MCF 10A (cell line): ENCODE measurements around the gene LYL1. TPM values are rescaled to one million over a fixed set of nuclear protein-coding genes. Genes with fewer than 3 reads are reported as not detected.

Experiments
- BruUV-seq: library from RNA; stranded (reverse); fragments of 400-500 nt; replicated peaks from 2 replicates; lab custom pipeline; 2021; lab: Mats Ljungman, UMichigan
- CTCF ChIA-PET: fragments of 300-600 bp; sonication (Branson Sonifier 250); formaldehyde crosslinking; extraction: SDS; loops from one replicate; lab custom pipeline; 2021; ENCODE audit warnings: antibody characterized with exemption, inconsistent platforms; lab: Yijun Ruan, JAX
- POLR2A ChIA-PET: fragments of 300-600, 350-650 bp; sonication (Branson Sonifier 250); formaldehyde crosslinking; extraction: SDS; loops from one replicate; lab custom pipeline; 2020; ENCODE audit warnings: antibody characterized with exemption, inconsistent platforms; lab: Yijun Ruan, JAX
- DNase-seq: peaks from one replicate; pipeline ENCODE4 v3.0.0-alpha.2; 2018; ENCODE audit not compliant: unreplicated experiment
- H3K27ac Mint-ChIP-seq: one replicate; pipeline ENCODE4 v1.8.0; 2022; ENCODE audit warnings: mild to moderate bottlenecking, low read depth, mixed read lengths; ENCODE audit not compliant: unreplicated experiment
- H3K27me3 Mint-ChIP-seq: one replicate; pipeline ENCODE4 v1.8.0; 2022; ENCODE audit warnings: mixed read lengths; ENCODE audit not compliant: insufficient read depth, unreplicated experiment
- H3K36me3 Mint-ChIP-seq: one replicate; pipeline ENCODE4 v1.8.0; 2022; ENCODE audit warnings: mild to moderate bottlenecking, moderate library complexity, mixed read lengths; ENCODE audit not compliant: insufficient read depth, unreplicated experiment
- H3K4me1 Mint-ChIP-seq: one replicate; pipeline ENCODE4 v1.8.0; 2022; ENCODE audit warnings: mixed read lengths; ENCODE audit not compliant: insufficient read depth, unreplicated experiment
- H3K4me3 Mint-ChIP-seq: one replicate; pipeline ENCODE4 v1.8.0; 2022; ENCODE audit warnings: mild to moderate bottlenecking, moderate library complexity, mixed read lengths; ENCODE audit not compliant: unreplicated experiment
- H3K9me3 Mint-ChIP-seq: one replicate; pipeline ENCODE4 v1.8.0; 2022; ENCODE audit warnings: mixed read lengths; ENCODE audit not compliant: unreplicated experiment
- intact Hi-C: fragments of 100-400 bp; cut with micrococcal nuclease; formaldehyde crosslinking; loops from 2 replicates; pipeline ENCODE4 v1.14.1; 2022
- total RNA-seq: library from RNA; stranded (reverse); gene quantifications from 2 replicates; pipeline ENCODE4 v1.2.3, GENCODE V29; 2022
- TF ChIP-seq, protein P1 (sequence below): fragments of 200-600 bp; IDR thresholded peaks from one replicate; pipeline ENCODE4 v1.8.0; 2022; ENCODE audit warnings: antibody characterized with exemption, mild to moderate bottlenecking; ENCODE audit not compliant: unreplicated experiment

Gene LYL1
- total RNA-seq, 1 experiment from 2014 or later = not detected

DNA sequence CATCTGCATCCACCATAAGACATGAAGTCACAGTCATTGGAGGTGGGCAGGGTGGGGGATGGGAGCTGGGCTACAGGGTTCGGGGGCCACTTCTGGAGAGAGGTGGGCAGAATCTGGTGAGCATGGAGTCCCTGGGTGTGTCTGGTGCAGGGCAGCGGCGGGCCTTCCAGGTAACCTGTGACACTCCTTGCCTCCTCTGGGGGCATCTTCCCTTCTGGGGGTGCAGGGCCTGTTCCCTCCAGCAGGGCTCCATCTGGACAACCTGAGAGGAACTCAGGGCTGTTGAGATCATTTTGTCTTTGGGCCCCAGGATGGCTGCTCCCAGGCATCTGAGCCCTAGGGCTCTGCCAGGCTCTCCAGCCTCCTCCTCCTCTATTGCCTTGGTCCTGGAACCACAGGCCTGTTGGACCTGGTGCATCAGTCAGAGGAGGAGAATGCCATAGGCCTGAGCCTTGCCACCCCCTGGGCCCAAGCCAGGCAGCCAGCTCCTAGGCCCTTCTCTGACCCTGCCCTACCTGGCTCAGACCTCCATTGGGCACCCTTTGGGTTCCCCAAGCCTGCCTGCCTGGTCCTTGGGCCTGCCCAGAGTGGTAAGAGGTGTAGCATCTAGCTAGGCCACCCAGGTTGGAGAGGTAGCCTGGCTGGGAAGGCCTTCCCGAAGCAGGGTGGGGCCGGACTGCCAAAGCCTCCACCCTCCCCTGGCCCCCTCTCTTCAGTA lies 13.4 kb downstream of the LYL1 start:
- POLR2A ChIA-PET = no interaction called here
- no TSS peak for BruUV-seq
- TF ChIP-seq, protein P1, sequence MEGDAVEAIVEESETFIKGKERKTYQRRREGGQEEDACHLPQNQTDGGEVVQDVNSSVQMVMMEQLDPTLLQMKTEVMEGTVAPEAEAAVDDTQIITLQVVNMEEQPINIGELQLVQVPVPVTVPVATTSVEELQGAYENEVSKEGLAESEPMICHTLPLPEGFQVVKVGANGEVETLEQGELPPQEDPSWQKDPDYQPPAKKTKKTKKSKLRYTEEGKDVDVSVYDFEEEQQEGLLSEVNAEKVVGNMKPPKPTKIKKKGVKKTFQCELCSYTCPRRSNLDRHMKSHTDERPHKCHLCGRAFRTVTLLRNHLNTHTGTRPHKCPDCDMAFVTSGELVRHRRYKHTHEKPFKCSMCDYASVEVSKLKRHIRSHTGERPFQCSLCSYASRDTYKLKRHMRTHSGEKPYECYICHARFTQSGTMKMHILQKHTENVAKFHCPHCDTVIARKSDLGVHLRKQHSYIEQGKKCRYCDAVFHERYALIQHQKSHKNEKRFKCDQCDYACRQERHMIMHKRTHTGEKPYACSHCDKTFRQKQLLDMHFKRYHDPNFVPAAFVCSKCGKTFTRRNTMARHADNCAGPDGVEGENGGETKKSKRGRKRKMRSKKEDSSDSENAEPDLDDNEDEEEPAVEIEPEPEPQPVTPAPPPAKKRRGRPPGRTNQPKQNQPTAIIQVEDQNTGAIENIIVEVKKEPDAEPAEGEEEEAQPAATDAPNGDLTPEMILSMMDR = peak; percentile 27
- Mint-ChIP-seq H3K27me3 (no peaks in the 10 kb centered on the region), H3K4me1 (no peaks in the 10 kb centered on the region), H3K4me3 (no peak overlapping the region), H3K36me3 (peaks cover 11% of the 10 kb centered on the region), H3K9me3 (no peaks in the 10 kb centered on the region), H3K27ac (no peak overlapping the region)
- CTCF ChIA-PET = interaction anchor here (0.6 to 7.6 kb wide), 2 partner anchors 34 to 111 kb away, joined by 3 to 97 read pairs; no protein-coding TSS in a partner anchor
- intact Hi-C loops = no loop called here
- no peak for DNase-seq

- TF ChIP-seq, protein P1 = no peak
- Mint-ChIP-seq H3K4me1 (no peaks in the 10 kb centered on the region), H3K9me3 (no peaks in the 10 kb centered on the region), H3K4me3 (no peak overlapping the region), H3K36me3 (peaks cover 11% of the 10 kb centered on the region), H3K27ac (no peak overlapping the region), H3K27me3 (no peaks in the 10 kb centered on the region)
- intact Hi-C loops = no loop called here
- CTCF ChIA-PET = no interaction called here
- DNase-seq = no peak
- POLR2A ChIA-PET = no interaction called here
- BruUV-seq = no TSS peak
Observed at GRCh38 chr19:13087795-13088537, 14.7 kb downstream of the LYL1 start.

DNA sequence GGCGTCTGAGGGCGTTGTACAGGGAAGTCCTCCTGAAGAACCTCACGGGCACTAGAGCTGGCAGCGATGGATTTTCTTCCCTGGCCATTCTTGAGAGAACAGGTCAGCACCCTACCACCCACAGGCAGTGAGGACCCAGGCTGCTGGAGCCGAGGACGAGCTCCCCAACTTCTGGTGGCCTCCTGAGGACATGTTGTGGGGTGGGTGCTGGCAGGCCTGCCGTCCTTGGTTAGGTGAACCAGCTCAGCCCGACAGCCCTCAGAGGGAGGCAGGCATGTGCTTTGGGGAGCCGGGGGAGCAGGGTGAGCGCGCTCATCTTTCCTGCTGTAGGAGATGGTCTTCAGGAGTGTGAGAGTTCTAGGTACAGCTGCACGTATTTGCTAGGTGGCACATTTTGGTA lies 15.4 kb downstream of the LYL1 start:
- Mint-ChIP-seq H3K4me3 (no peak overlapping the region), H3K36me3 (peaks cover 11% of the 10 kb centered on the region), H3K27ac (no peak overlapping the region), H3K9me3 (no peaks in the 10 kb centered on the region), H3K4me1 (no peaks in the 10 kb centered on the region), H3K27me3 (no peaks in the 10 kb centered on the region)
- TF ChIP-seq, protein P1 = no peak
- CTCF ChIA-PET = interaction anchor here (0.6 kb wide), 1 partner anchor 344 kb away, joined by 3 read pairs; no protein-coding TSS in a partner anchor
- intact Hi-C loops = no loop called here
- POLR2A ChIA-PET = no interaction called here
- DNase-seq = no peak
- BruUV-seq = no TSS peak

DNA sequence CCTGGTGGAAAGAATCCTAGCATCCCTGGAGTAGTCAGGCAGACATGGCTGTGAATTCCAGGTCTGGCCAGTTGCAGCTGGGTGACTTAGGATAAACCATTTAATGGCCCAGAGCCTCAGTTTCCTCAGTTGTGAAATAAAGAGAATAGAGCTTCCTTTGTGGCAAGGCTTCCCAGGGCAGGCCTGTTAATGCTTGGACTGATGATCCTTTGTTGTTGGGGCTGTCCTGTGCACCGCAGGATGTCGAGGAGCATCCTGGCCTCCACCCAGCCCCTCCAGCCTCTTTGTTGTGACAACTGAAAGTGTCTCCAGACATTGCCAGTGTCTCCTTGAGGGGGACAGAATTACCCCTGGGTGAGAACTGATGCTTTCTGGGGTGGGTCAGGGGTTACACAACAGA lies 16.3 kb downstream of the LYL1 start:
- Mint-ChIP-seq H3K27ac (no peak overlapping the region), H3K4me1 (no peaks in the 10 kb centered on the region), H3K27me3 (no peaks in the 10 kb centered on the region), H3K9me3 (no peaks in the 10 kb centered on the region), H3K36me3 (peaks cover 7% of the 10 kb centered on the region), H3K4me3 (no peak overlapping the region)
- BruUV-seq = no TSS peak
- ChIA-PET POLR2A (no interaction called here), CTCF (interaction anchor here (0.5 to 3.3 kb wide), 7 partner anchors 8 to 988 kb away, joined by 3 to 17 read pairs (median 3); no protein-coding TSS in a partner anchor)
- no peak for DNase-seq
- TF ChIP-seq, protein P1 = no peak
- intact Hi-C loops = no loop called here
